VCaP (cell line): ENCODE results near the gene SCN8A.

Experiments
- H3K27ac ChIP-seq: fragments of 450-650 bp; 2 replicates; pipeline ENCODE4 v1.5.1; 2017
- TF ChIP-seq, protein P1 (sequence below): fragments of 450-650 bp; conservative IDR thresholded peaks from 2 replicates; pipeline ENCODE4 v1.5.1; 2017; ENCODE audit warnings: mild to moderate bottlenecking, moderate library complexity

SCN8A gene

GRCh38 chr12:51841727-51842126 is 250.7 kb downstream of the SCN8A start:
- H3K27ac ChIP-seq = no peak overlapping the region
- TF ChIP-seq, protein P1, sequence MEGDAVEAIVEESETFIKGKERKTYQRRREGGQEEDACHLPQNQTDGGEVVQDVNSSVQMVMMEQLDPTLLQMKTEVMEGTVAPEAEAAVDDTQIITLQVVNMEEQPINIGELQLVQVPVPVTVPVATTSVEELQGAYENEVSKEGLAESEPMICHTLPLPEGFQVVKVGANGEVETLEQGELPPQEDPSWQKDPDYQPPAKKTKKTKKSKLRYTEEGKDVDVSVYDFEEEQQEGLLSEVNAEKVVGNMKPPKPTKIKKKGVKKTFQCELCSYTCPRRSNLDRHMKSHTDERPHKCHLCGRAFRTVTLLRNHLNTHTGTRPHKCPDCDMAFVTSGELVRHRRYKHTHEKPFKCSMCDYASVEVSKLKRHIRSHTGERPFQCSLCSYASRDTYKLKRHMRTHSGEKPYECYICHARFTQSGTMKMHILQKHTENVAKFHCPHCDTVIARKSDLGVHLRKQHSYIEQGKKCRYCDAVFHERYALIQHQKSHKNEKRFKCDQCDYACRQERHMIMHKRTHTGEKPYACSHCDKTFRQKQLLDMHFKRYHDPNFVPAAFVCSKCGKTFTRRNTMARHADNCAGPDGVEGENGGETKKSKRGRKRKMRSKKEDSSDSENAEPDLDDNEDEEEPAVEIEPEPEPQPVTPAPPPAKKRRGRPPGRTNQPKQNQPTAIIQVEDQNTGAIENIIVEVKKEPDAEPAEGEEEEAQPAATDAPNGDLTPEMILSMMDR = no peak

- H3K27ac ChIP-seq = no peak overlapping the region
- TF ChIP-seq, protein P1 = no peak
These were observed 253.8 kb downstream of the SCN8A start for GRCh38 chr12:51844854-51845253.

- no peak overlapping the region for H3K27ac ChIP-seq
- TF ChIP-seq, protein P1 = no peak
These were observed 254.4 kb downstream of the SCN8A start for GRCh38 chr12:51845482-51845881.

DNA sequence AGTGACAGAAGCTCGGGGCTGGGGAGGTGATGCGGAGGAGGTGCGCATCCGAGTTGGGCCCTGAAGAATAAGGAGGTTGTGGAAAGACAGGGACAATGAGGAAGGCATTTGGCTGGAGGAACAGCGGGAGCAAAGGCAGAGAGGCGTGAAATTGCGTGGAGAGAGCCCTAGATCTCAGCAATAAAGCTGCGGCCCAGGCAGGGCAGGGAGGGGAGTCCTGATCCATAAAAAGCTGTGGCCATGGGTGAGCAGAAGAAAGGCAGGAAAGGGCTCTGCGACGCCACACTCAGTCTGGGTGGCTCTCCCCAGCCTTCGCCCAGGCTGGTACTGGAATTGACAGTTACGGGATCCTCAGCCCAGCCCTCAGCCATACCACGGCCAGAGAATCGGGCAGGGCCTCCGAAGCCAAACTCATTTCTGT is 255.2 kb downstream of the SCN8A start:
- TF ChIP-seq, protein P1 = no peak
- H3K27ac ChIP-seq = peak overlapping the region; percentile 67

DNA sequence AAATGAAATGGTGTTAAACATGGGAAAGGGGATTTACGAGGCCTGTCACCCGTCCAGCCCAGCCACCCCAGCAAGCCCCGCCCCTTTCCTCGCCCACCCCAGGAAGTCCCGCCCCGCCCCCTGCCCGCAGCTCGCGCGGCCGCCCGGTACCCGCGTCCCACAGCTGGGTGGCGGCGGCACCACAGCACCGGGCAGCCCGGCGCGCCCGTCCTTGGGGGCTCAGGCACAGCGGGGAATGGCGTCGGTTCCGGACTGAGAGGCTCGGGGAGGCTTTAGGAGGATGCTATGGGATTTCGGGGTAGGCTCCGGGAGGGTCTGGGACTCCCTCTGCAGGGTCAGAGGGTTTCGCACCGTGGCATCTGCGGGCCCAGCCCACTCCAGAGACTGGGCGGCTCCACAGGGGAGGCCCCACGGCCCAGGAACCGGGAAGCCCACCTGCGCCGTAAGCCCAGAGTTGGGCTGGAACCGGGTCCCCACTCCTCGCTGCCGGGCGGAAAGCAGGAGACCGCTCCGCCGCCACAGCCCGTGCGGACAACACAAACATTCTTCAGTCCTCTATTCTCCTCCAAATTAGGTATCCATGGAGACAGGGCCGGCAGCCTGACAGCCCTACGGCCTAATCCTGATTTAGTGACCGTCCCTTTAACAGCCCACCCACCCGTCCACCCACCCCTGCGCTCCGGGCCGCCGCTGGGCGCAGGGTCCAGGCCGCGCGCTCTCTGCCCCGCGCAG is 256.0 kb downstream of the SCN8A start:
- H3K27ac ChIP-seq = peak overlapping the region; percentile 67
- TF ChIP-seq, protein P1 = 0 out of 2 replicates have a peak, but pooled peaks have one; percentile 7

DNA sequence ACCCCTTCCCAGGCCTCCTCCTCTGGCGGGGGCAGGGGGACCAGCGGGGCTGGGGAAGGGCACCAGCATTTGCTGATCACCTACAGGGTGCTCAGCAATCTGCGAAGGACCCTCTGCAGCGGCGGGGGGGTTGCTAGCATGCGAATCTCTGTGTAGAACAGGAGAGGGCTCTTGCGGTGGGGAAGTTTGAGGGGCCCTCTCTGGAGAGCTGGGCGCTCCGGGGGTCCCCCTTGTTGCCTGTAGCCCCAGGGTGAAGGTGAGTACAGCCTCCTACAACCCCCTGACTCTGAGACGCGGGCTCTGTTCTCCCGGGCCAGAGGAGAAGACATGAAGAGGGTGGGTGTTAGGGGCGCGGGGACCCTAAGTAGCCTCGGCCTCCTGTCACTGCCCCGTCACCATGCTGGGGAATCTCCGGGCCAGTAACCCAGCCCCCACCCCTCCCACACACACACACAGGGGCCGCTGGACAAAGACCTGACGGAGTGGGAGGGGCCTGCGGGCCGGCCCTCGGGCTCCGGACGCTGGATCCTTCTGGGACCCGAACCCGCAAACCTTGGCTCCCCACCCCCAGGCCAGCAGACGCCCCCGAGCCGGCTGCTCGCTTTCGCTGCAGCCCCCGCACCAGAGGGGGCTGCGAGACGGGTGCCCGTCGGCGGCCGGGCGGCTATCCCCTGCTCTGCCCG is 256.8 kb downstream of the SCN8A start:
- peak overlapping the region; percentile 67 for H3K27ac ChIP-seq
- TF ChIP-seq, protein P1 = no peak

DNA sequence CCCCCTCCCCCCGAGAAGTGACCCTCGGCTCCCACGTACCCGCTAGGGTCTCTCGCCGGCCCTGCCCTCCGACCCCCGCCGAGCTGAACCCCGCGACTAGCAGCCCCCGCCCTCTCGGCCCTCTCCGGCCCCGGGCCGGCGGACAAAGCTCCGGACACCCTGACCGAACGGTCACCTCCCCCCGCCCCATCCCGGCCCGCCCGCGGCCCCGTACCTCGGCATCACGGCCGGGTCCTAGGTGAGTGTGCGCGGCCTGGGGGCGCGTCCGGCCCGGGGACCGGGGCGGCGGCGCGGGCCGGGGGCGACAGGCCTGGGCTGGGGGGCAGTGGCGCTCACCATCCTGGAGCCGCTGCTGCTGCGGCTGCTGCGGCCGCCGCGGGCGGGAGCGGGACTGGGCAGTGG is 257.3 kb downstream of the SCN8A start, which contains the start of gene FIGNL2:
FIGNL2 (minus strand) TSS at position 393 of the 402 bp plus-strand sequence. CDS start 26,305 bp downstream, outside the sequence.
- TF ChIP-seq, protein P1 = no peak

More for the DNA sequence above, 257.3 kb downstream of the SCN8A start, which contains the start of gene FIGNL2:
- peak within 1 kb of the TSS; percentile 67 for H3K27ac ChIP-seq
